GM12878 (cell line): ENCODE results near the gene MSI2. TPM values are rescaled to one million over a fixed set of nuclear protein-coding genes. Genes with fewer than 3 reads are reported as not detected.

ENCODE experiments used
- ATAC-seq: fragments of 200-7000 bp; cut with Tn5 transposase; 3 replicates; pipeline ENCODE4 v1.9.1; 2020; ENCODE audit warnings: mild to moderate bottlenecking, moderate library complexity
- BruUV-seq: library from RNA; stranded (reverse); fragments of 400-500 nt; replicated peaks from 2 replicates; lab custom pipeline; 2021; lab: Mats Ljungman, UMichigan
- CTCF ChIA-PET: fragments of 300-600 bp; sonication (Branson Sonifier 250); formaldehyde crosslinking; extraction: SDS; loops from one replicate; lab custom pipeline; 2021; ENCODE audit warnings: inconsistent platforms; lab: Yijun Ruan, JAX
- POLR2A ChIA-PET: fragments of 350-600 bp; formaldehyde crosslinking; extraction: SDS; loops from one replicate; lab custom pipeline; 2021; ENCODE audit warnings: inconsistent platforms; lab: Charles Lee
- RAD21 ChIA-PET: fragments of 300-600 bp; sonication (Branson Sonifier 250); formaldehyde crosslinking; loops from one replicate; lab custom pipeline; 2023; ENCODE audit warnings: antibody characterized with exemption; ENCODE audit not compliant: unreplicated experiment; lab: Charles Lee
- SMC1A ChIA-PET: fragments of 300-600 bp; sonication (Branson Sonifier 250); formaldehyde crosslinking; loops from one replicate; lab custom pipeline; 2023; ENCODE audit not compliant: unreplicated experiment, uncharacterized antibody; lab: Charles Lee
- DNase-seq: peaks from one replicate; pipeline ENCODE4 v3.0.0-alpha.2; 2011; ENCODE audit warnings: low read depth, low spot score
- FAIRE-seq: peaks from 3 replicates; lab custom pipeline; 2011; peaks lifted over from hg19 to GRCh38; lab: Jason Lieb, UNC
- H2AFZ ChIP-seq: 2 replicates; pipeline ENCODE4 v1.6.0; 2011; ENCODE audit warnings: low read depth, low read length, control low read depth; ENCODE audit not compliant: control insufficient read depth
- H3K27ac ChIP-seq: 2 replicates; pipeline ENCODE4 v1.5.1; 2011; ENCODE audit warnings: control low read depth; ENCODE audit not compliant: control insufficient read depth, insufficient read depth
- H3K27me3 ChIP-seq, 2 experiments: replicated peaks in 1 of 2; 2 replicates each; pipeline versions ENCODE4 v1.6.0 to v1.6.1; 2011; ENCODE audit warnings: low read length in 1 of 2; ENCODE audit not compliant: control insufficient read depth in 2 of 2, insufficient read depth in 2 of 2
- H3K36me3 ChIP-seq, 2 experiments: 2 replicates each; pipeline ENCODE4 v1.5.1; 2011; ENCODE audit warnings: low read length in 1 of 2; ENCODE audit not compliant: control insufficient read depth in 2 of 2, insufficient read depth in 2 of 2
- H3K4me1 ChIP-seq: 2 replicates; pipeline ENCODE4 v1.6.1; 2011; ENCODE audit warnings: mild to moderate bottlenecking, low read length, moderate library complexity, mixed read lengths; ENCODE audit not compliant: control insufficient read depth, insufficient read depth
- H3K4me2 ChIP-seq: 2 replicates; pipeline ENCODE4 v1.6.0; 2011; ENCODE audit warnings: control low read depth; ENCODE audit not compliant: control insufficient read depth, insufficient read depth
- H3K4me3 ChIP-seq: fragments of 200-600 bp; sonication (generic); 2 replicates; pipeline ENCODE4 v1.5.1; 2016
- H3K79me2 ChIP-seq: 2 replicates; pipeline ENCODE4 v1.6.0; 2011; ENCODE audit warnings: low read length; ENCODE audit not compliant: control insufficient read depth, insufficient read depth
- H3K9ac ChIP-seq: 2 replicates; pipeline ENCODE4 v1.8.0; 2011; ENCODE audit warnings: low read length, control low read depth, mixed read lengths; ENCODE audit not compliant: control insufficient read depth, insufficient read depth
- H3K9me3 ChIP-seq: replicated peaks from 3 replicates; pipeline ENCODE4 v1.5.1; 2011; ENCODE audit warnings: mild to moderate bottlenecking, low read length; ENCODE audit not compliant: control insufficient read depth, insufficient read depth
- H4K20me1 ChIP-seq: 2 replicates; pipeline ENCODE4 v1.6.0; 2011; ENCODE audit not compliant: control insufficient read depth, insufficient read depth
- BCL11A ChIP-seq: IDR thresholded peaks from 2 replicates; pipeline ENCODE4 v1.6.1; 2011; ENCODE audit warnings: low read depth, low read length
- BCL3 ChIP-seq: IDR thresholded peaks from 2 replicates; pipeline ENCODE4 v1.6.1; 2011; ENCODE audit warnings: borderline replicate concordance, low read depth, mild to moderate bottlenecking, moderate library complexity, low read length; ENCODE audit not compliant: insufficient read depth, poor library complexity, severe bottlenecking
- CBFB ChIP-seq: IDR thresholded peaks from 2 replicates; pipeline ENCODE4 v1.6.1; 2016; ENCODE audit warnings: antibody characterized with exemption, low read depth
- CBX3 ChIP-seq: fragments of 200-600 bp; sonication (generic); IDR thresholded peaks from 2 replicates; pipeline ENCODE4 v1.6.1; 2016; ENCODE audit warnings: low read depth, borderline replicate concordance
- E2F4 ChIP-seq: IDR thresholded peaks from 2 replicates; pipeline ENCODE4 v1.6.1; 2012; ENCODE audit warnings: low read depth, low read length, improper control_type of control experiment
- E4F1 ChIP-seq: fragments of 450-650 bp; IDR thresholded peaks from 2 replicates; pipeline ENCODE4 v1.6.1; 2018; ENCODE audit warnings: borderline replicate concordance, mild to moderate bottlenecking; ENCODE audit not compliant: partially characterized antibody
- IKZF2 ChIP-seq, 2 experiments: fragments of 450-650 bp; IDR thresholded peaks; 2 replicates each; pipeline ENCODE4 v1.6.1; 2017; ENCODE audit warnings: mild to moderate bottlenecking in 2 of 2, moderate library complexity in 2 of 2
- NR2C1 ChIP-seq: fragments of 450-650 bp; IDR thresholded peaks from 2 replicates; pipeline ENCODE4 v1.6.1; 2017; ENCODE audit warnings: antibody characterized with exemption, mild to moderate bottlenecking, moderate library complexity
- ZNF687 ChIP-seq: fragments of 450-650 bp; IDR thresholded peaks from 2 replicates; pipeline ENCODE4 v1.6.1; 2017; ENCODE audit warnings: mild to moderate bottlenecking, moderate library complexity
- ZSCAN29 ChIP-seq: fragments of 450-650 bp; IDR thresholded peaks from 2 replicates; pipeline ENCODE4 v1.6.1; 2017; ENCODE audit warnings: mild to moderate bottlenecking, moderate library complexity
- WGBS: methylation state at CpG from one replicate; pipeline ENCODE4 v1.1.6; 2016; ENCODE audit warnings: low lambda C conversion rate; ENCODE audit not compliant: insufficient replicate concordance, insufficient coverage; ENCODE audit errors: missing lambda C conversion rate; 5-methylcytosine and 5-hydroxymethylcytosine counted together
- in situ Hi-C: fragments of 300-500 bp; cut with MboI; formaldehyde crosslinking; loops from 9 replicates; pipeline ENCODE4 v1.14.3; 2018; ENCODE audit warnings: mixed read lengths
- intact Hi-C: fragments of 100-400 bp; cut with micrococcal nuclease; formaldehyde crosslinking; loops from one replicate; pipeline ENCODE4 v1.14.2; 2022; ENCODE audit not compliant: unreplicated experiment
- polyA plus RNA-seq, 11 experiments: library from polyadenylated mRNA; depleted of rRNA in 4 of 11; unstranded in 6 of 11; stranded (reverse) in 5 of 11; fragments of >200 nt; fragmentation: Nextera tagmentation in 4 of 11; fragmentation: Illumina TruSeq in 1 of 11; extraction: Ambion mirVana in 4 of 11; extraction: Trizol in 1 of 11; gene quantifications; 1 replicate in 1 of 11; 2 replicates in 10 of 11; pipeline versions ENCODE4 v1.2.1 to v1.2.3, GENCODE V29; 2011 to 2016; ENCODE audit warnings: inconsistent platforms in 2 of 11, missing spikeins in 2 of 11, low read depth in 1 of 11
- total RNA-seq, 4 experiments: library from RNA; depleted of rRNA in 3 of 4; stranded (reverse); fragments of >200 nt in 3 of 4; fragmentation: Illumina TruSeq in 1 of 4; extraction: Trizol in 1 of 4; gene quantifications; 2 replicates each; pipeline versions ENCODE4 v1.2.1 to v1.2.3, GENCODE V29; 2013 to 2021

MSI2 gene
- total and polyA plus RNA-seq, 10 of the 15 experiments (the other 5 are each of a cell fraction or from before 2014, with no cell fraction given), result 6.1 to 76.1 (median 42.0) TPM

GRCh38 chr17:57490111-57490845 is 234.0 kb downstream of the MSI2 start:
- WGBS, result 75% methylated on average over 4 of the region's 4 CpGs

More at GRCh38 chr17:57490111-57490845, 234.0 kb downstream of the MSI2 start:
- Histone ChIP-seq H3K36me3 (peaks cover 0 to 3% of the 10 kb centered on the region in 2 experiments; a peak in 3 of 4 replicates), H3K4me1 (peaks cover 33% of the 10 kb centered on the region), H3K79me2 (peaks cover 19% of the 10 kb centered on the region), H2AFZ (no peak overlapping the region), H3K4me2 (no peak overlapping the region), H3K27ac (no peak overlapping the region), H3K9ac (no peak overlapping the region), H3K27me3 (no peaks in the 10 kb centered on the region), H4K20me1 (no peaks in the 10 kb centered on the region), H3K4me3 (no peak overlapping the region), H3K9me3 (no peaks in the 10 kb centered on the region)
- no peak for ATAC-seq
- SMC1A ChIA-PET, result interaction anchor here (0.6 to 10.8 kb wide), 4 partner anchors 19 to 613 kb away, joined by 3 to 102 read pairs (median 4); no protein-coding TSS in a partner anchor
- no TSS peak for BruUV-seq
- in situ Hi-C loops, result no loop called here
- RAD21 ChIA-PET, result no interaction called here
- POLR2A ChIA-PET, result interaction anchor here (0.6 to 1.2 kb wide), 2 partner anchors 13 to 391 kb away, joined by 4 to 5 read pairs; no protein-coding TSS in a partner anchor
- CTCF ChIA-PET, result interaction anchor here (0.5 to 2.5 kb wide), 2 partner anchors 182 to 233 kb away, joined by 4 to 6 read pairs; no protein-coding TSS in a partner anchor
- DNase-seq, result no peak
- no peak for FAIRE-seq
- TF ChIP-seq ZSCAN29 (no peak), E2F4 (no peak), IKZF2 (IDR thresholded peaks at IDR 0.05) (no peak), BCL3 (no peak), NR2C1 (no peak), E4F1 (no peak), ZNF687 (no peak), CBFB (no peak), CBX3 (no peak), BCL11A (no peak)
- intact Hi-C loops, result no loop called here
